H9 (cell line): Measurements from ENCODE around the gene PDPN. TPM values are rescaled to one million over a fixed set of nuclear protein-coding genes. Genes with fewer than 3 reads are reported as not detected.

Source experiments
- DNase-seq: peaks from one replicate; pipeline ENCODE4 v3.0.0-alpha.2; 2017
- H2AFZ ChIP-seq: one replicate; pipeline ENCODE4 v1.6.1; 2013; ENCODE audit warnings: mild to moderate bottlenecking, low read length, control low read depth, moderate library complexity
- H2AK5ac ChIP-seq: 2 replicates; pipeline ENCODE4 v1.6.1; 2013; ENCODE audit warnings: low read length, control low read depth, mixed read lengths; ENCODE audit not compliant: insufficient read length
- H2BK120ac ChIP-seq: one replicate; pipeline ENCODE4 v1.6.1; 2013; ENCODE audit warnings: low read depth, mild to moderate bottlenecking, low read length, control low read depth, inconsistent platforms; ENCODE audit not compliant: poor library complexity, severe bottlenecking
- H2BK12ac ChIP-seq: 2 replicates; pipeline ENCODE4 v1.6.1; 2013; ENCODE audit warnings: low read length, control low read depth, mixed read lengths, low read depth; ENCODE audit not compliant: insufficient read length
- H2BK15ac ChIP-seq: 2 replicates; pipeline ENCODE4 v1.6.1; 2013; ENCODE audit warnings: low read depth, low read length, control low read depth
- H2BK20ac ChIP-seq: one replicate; pipeline ENCODE4 v1.6.1; 2013; ENCODE audit warnings: low read depth, mild to moderate bottlenecking, low read length, control low read depth, inconsistent platforms; ENCODE audit not compliant: poor library complexity, severe bottlenecking
- H2BK5ac ChIP-seq: 2 replicates; pipeline ENCODE4 v1.6.1; 2013; ENCODE audit warnings: low read length, control low read depth, mixed read lengths; ENCODE audit not compliant: insufficient read length
- H3K14ac ChIP-seq: 2 replicates; pipeline ENCODE4 v1.6.1; 2013; ENCODE audit warnings: low read length, control low read depth; ENCODE audit not compliant: insufficient read depth
- H3K18ac ChIP-seq: 2 replicates; pipeline ENCODE4 v1.6.1; 2013; ENCODE audit warnings: low read depth, mild to moderate bottlenecking, mixed read lengths, low read length, control low read depth; ENCODE audit not compliant: insufficient read length
- H3K23ac ChIP-seq: 2 replicates; pipeline ENCODE4 v1.6.1; 2013; ENCODE audit warnings: low read length, control low read depth, mixed read lengths, low read depth; ENCODE audit not compliant: insufficient read length
- H3K23me2 ChIP-seq: 2 replicates; pipeline ENCODE4 v1.6.1; 2013; ENCODE audit warnings: low read depth, mild to moderate bottlenecking, mixed read lengths, low read length, control low read depth; ENCODE audit not compliant: insufficient read length, poor library complexity, severe bottlenecking
- H3K27ac ChIP-seq: 2 replicates; pipeline ENCODE4 v1.5.1; 2013; ENCODE audit warnings: low read length, control low read depth, mixed read lengths, low read depth; ENCODE audit not compliant: insufficient read length
- H3K27me3 ChIP-seq: 2 replicates; pipeline ENCODE4 v1.6.1; 2013; ENCODE audit warnings: low read length, control low read depth, inconsistent platforms; ENCODE audit not compliant: insufficient read depth
- H3K4ac ChIP-seq: 2 replicates; pipeline ENCODE4 v1.6.1; 2013; ENCODE audit warnings: low read depth, mild to moderate bottlenecking, control low read depth, inconsistent platforms, low read length, moderate library complexity
- H3K4me1 ChIP-seq: 2 replicates; pipeline ENCODE4 v1.6.1; 2013; ENCODE audit warnings: low read length, control low read depth, inconsistent platforms; ENCODE audit not compliant: insufficient read depth
- H3K4me2 ChIP-seq: 2 replicates; pipeline ENCODE4 v1.6.1; 2013; ENCODE audit warnings: low read length, control low read depth, mixed read lengths; ENCODE audit not compliant: insufficient read length, insufficient read depth
- H3K56ac ChIP-seq: 2 replicates; pipeline ENCODE4 v1.6.1; 2013; ENCODE audit warnings: low read depth, mild to moderate bottlenecking, mixed read lengths, low read length, control low read depth; ENCODE audit not compliant: insufficient read length
- H3K79me1 ChIP-seq: 2 replicates; pipeline ENCODE4 v1.6.1; 2013; ENCODE audit warnings: low read depth, mild to moderate bottlenecking, moderate library complexity, low read length, control low read depth, inconsistent platforms; ENCODE audit not compliant: insufficient read depth, poor library complexity, severe bottlenecking
- H3K79me2 ChIP-seq: 2 replicates; pipeline ENCODE4 v1.6.1; 2013; ENCODE audit warnings: low read length, control low read depth, inconsistent platforms; ENCODE audit not compliant: insufficient read depth
- H3K9ac ChIP-seq: 2 replicates; pipeline ENCODE4 v1.6.1; 2013; ENCODE audit warnings: low read length, control low read depth, mixed read lengths; ENCODE audit not compliant: insufficient read length; ENCODE audit errors: extremely low read depth
- H3K9me3 ChIP-seq: one replicate; pipeline ENCODE4 v1.6.1; 2013; ENCODE audit warnings: low read depth, low read length, inconsistent platforms; ENCODE audit not compliant: control insufficient read depth
- H3T11ph ChIP-seq: one replicate; pipeline ENCODE4 v1.6.1; 2013; ENCODE audit warnings: mild to moderate bottlenecking, low read length, control low read depth, inconsistent platforms
- H4K20me1 ChIP-seq: one replicate; pipeline ENCODE4 v1.6.1; 2013; ENCODE audit not compliant: control insufficient read depth, insufficient read length, insufficient read depth
- H4K5ac ChIP-seq: 2 replicates; pipeline ENCODE4 v1.6.1; 2013; ENCODE audit warnings: low read depth, mild to moderate bottlenecking, mixed read lengths, low read length, control low read depth; ENCODE audit not compliant: insufficient read length
- H4K8ac ChIP-seq: replicated peaks from 2 replicates; pipeline ENCODE4 v1.6.1; 2013; ENCODE audit warnings: low read length, control low read depth, mixed read lengths, low read depth; ENCODE audit not compliant: insufficient read length
- H4K91ac ChIP-seq: 2 replicates; pipeline ENCODE4 v1.6.1; 2013; ENCODE audit warnings: low read depth, mild to moderate bottlenecking, moderate library complexity, mixed read lengths, low read length, control low read depth; ENCODE audit not compliant: insufficient read length
- H3K27ac Mint-ChIP-seq, 3 experiments: 2 replicates in 2 of 3; 3 replicates in 1 of 3; pipeline ENCODE4 v1.8.0; 2020 to 2021; ENCODE audit warnings: mixed read lengths in 3 of 3, mild to moderate bottlenecking in 1 of 3, moderate library complexity in 1 of 3
- H3K27me3 Mint-ChIP-seq: 2 replicates; pipeline ENCODE4 v1.8.0; 2021; ENCODE audit warnings: low read depth, mild to moderate bottlenecking, moderate library complexity, mixed read lengths
- H3K36me3 Mint-ChIP-seq, 3 experiments: 2 replicates in 2 of 3; 3 replicates in 1 of 3; pipeline ENCODE4 v1.8.0; 2020 to 2021; ENCODE audit warnings: low read depth in 3 of 3, mixed read lengths in 3 of 3; ENCODE audit not compliant: insufficient read depth in 1 of 3
- H3K4me1 Mint-ChIP-seq, 2 experiments: 2 replicates each; pipeline ENCODE4 v1.8.0; 2020; ENCODE audit warnings: mixed read lengths in 2 of 2
- H3K4me3 Mint-ChIP-seq, 2 experiments: 2 replicates in 1 of 2; 3 replicates in 1 of 2; pipeline ENCODE4 v1.8.0; 2020 to 2021; ENCODE audit warnings: mild to moderate bottlenecking in 2 of 2, mixed read lengths in 2 of 2, moderate library complexity in 1 of 2
- H3K9me3 Mint-ChIP-seq, 2 experiments: 2 replicates in 1 of 2; 3 replicates in 1 of 2; pipeline ENCODE4 v1.8.0; 2020; ENCODE audit warnings: mild to moderate bottlenecking in 2 of 2, mixed read lengths in 2 of 2, moderate library complexity in 1 of 2
- WGBS: extraction: QIAGEN DNeasy Blood & Tissue Kit; methylation state at CpG from one replicate; pipeline ENCODE4 v1.1.7; 2013; ENCODE audit warnings: missing lambda C conversion rate, low lambda C conversion rate, mixed read lengths; ENCODE audit not compliant: insufficient read length; ENCODE audit errors: extremely low coverage; 5-methylcytosine and 5-hydroxymethylcytosine counted together
- total RNA-seq: library from RNA; stranded (reverse); gene quantifications from 2 replicates; pipeline ENCODE4 v1.2.1, GENCODE V29; 2021
- TF ChIP-seq, protein P1 (sequence below): fragments of 200-600 bp; sonication (generic); conservative IDR thresholded peaks from 3 replicates; pipeline ENCODE4 v1.8.0; 2021; ENCODE audit warnings: antibody characterized with exemption, mild to moderate bottlenecking

Gene PDPN
- total RNA-seq, 1 experiment from 2014 or later: 205 TPM

- WGBS: no CpG with 5 or more reads among the region's 4 CpGs
- Histone ChIP-seq H2BK5ac (no peak overlapping the region), H3K4ac (no peak overlapping the region), H3K18ac (no peak overlapping the region), H4K91ac (no peak overlapping the region), H2AK5ac (no peak overlapping the region), H2BK15ac (no peak overlapping the region), H2BK12ac (no peak overlapping the region), H4K5ac (no peak overlapping the region), H3K4me2 (no peak overlapping the region), H3K23me2 (no peaks in the 10 kb centered on the region), H3K4me1 (no peaks in the 10 kb centered on the region), H3K14ac (no peak overlapping the region), H3K23ac (no peak overlapping the region), H3K9me3 (no peaks in the 10 kb centered on the region), H3K56ac (no peak overlapping the region), H3K27ac (no peak overlapping the region), H2BK20ac (no peak overlapping the region), H2BK120ac (no peak overlapping the region), H4K8ac (no peak overlapping the region), H3K9ac (no peak overlapping the region), H2AFZ (no peak overlapping the region), H3K79me1 (no peaks in the 10 kb centered on the region), H3K27me3 (no peaks in the 10 kb centered on the region), H3T11ph (no peak overlapping the region), H3K79me2 (no peaks in the 10 kb centered on the region), H4K20me1 (no peaks in the 10 kb centered on the region)
- H3K4me1 Mint-ChIP-seq: no peaks in the 10 kb centered on the region
- peaks cover 8% of the 10 kb centered on the region for H3K27me3 Mint-ChIP-seq
- DNase-seq: no peak
- TF ChIP-seq, protein P1, sequence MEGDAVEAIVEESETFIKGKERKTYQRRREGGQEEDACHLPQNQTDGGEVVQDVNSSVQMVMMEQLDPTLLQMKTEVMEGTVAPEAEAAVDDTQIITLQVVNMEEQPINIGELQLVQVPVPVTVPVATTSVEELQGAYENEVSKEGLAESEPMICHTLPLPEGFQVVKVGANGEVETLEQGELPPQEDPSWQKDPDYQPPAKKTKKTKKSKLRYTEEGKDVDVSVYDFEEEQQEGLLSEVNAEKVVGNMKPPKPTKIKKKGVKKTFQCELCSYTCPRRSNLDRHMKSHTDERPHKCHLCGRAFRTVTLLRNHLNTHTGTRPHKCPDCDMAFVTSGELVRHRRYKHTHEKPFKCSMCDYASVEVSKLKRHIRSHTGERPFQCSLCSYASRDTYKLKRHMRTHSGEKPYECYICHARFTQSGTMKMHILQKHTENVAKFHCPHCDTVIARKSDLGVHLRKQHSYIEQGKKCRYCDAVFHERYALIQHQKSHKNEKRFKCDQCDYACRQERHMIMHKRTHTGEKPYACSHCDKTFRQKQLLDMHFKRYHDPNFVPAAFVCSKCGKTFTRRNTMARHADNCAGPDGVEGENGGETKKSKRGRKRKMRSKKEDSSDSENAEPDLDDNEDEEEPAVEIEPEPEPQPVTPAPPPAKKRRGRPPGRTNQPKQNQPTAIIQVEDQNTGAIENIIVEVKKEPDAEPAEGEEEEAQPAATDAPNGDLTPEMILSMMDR: no peak
- peaks cover 11 to 14% of the 10 kb centered on the region in 2 experiments for H3K9me3 Mint-ChIP-seq
- H3K27ac Mint-ChIP-seq: no peak overlapping the region
- peaks cover 3 to 8% (median 5%) of the 10 kb centered on the region in 3 experiments; a peak in 6 of 7 replicates for H3K36me3 Mint-ChIP-seq
- H3K4me3 Mint-ChIP-seq: no peak overlapping the region
These were observed 78.9 kb downstream of the PDPN start for GRCh38 chr1:13662493-13662892.
